ENCODE measurements around the gene LRRC18. TPM values are rescaled to one million over a fixed set of nuclear protein-coding genes. Genes with fewer than 3 reads are reported as not detected.

The LRRC18 gene
- total RNA-seq, 1 donor from 2014 or later: not detected

GRCh38 chr10:48884179-48885045 lies 55.2 kb downstream of the LRRC18 start:
- intact Hi-C loops (cut with micrococcal nuclease): no loop called here

GRCh38 chr10:48883701-48884100 lies 55.9 kb downstream of the LRRC18 start:
- intact Hi-C loops (cut with micrococcal nuclease): no loop called here

- intact Hi-C loops (cut with micrococcal nuclease): no loop called here
Measured at GRCh38 chr10:48882881-48883280, 56.8 kb downstream of the LRRC18 start.

GRCh38 chr10:48881937-48882336 lies 57.7 kb downstream of the LRRC18 start:
- intact Hi-C loops (cut with micrococcal nuclease): no loop called here

- intact Hi-C loops (cut with micrococcal nuclease): no loop called here
Measured at GRCh38 chr10:48880016-48880705, 59.5 kb downstream of the LRRC18 start.

GRCh38 chr10:48879451-48879850 lies 60.2 kb downstream of the LRRC18 start:
- intact Hi-C loops (cut with micrococcal nuclease): no loop called here

GRCh38 chr10:48878091-48878490 lies 61.5 kb downstream of the LRRC18 start:
- intact Hi-C loops (cut with micrococcal nuclease): no loop called here

- intact Hi-C loops (cut with micrococcal nuclease): no loop called here
Measured at GRCh38 chr10:48872234-48872633, 67.4 kb downstream of the LRRC18 start.

Other genes starting within 250 kb of the LRRC18 start
- gene VSTM4, start 175.7 kb upstream of the LRRC18 start, total RNA-seq: 0.07 and 0.10 TPM in 2 replicates
- not detected in 2 replicates for gene FAM170B, start 194.2 kb upstream of the LRRC18 start, total RNA-seq
- 11.1 and 11.2 TPM in 2 replicates for gene TMEM273, start 248.6 kb upstream of the LRRC18 start, total RNA-seq

Measured in T-helper 1 cell treated with Interleukin-12 subunit alpha and Interleukin-12 subunit beta and Interleukin-4 antibody, amounts not matched to agents 30 ng/mL and 1 ng/mL, for 36 hours (primary cell).